ENCODE data around the gene DAPK1. TPM values are rescaled to one million over a fixed set of nuclear protein-coding genes. Genes with fewer than 3 reads are reported as not detected.

DAPK1 gene
- polyA plus RNA-seq, 1 donor from 2014 or later = 45.0 TPM

- Histone ChIP-seq H3K27me3 (ENCODE audit: insufficient read depth, low read depth, low read length) (no peaks in the 10 kb centered on the region), H3K9me2 (ENCODE audit: insufficient read depth, low read length) (no peaks in the 10 kb centered on the region), H3K4me2 (ENCODE audit: low read length) (no peak overlapping the region), H3K4me3 (ENCODE audit: low read length) (no peak overlapping the region), H4K20me1 (ENCODE audit: insufficient read depth) (no peaks in the 10 kb centered on the region), H3K9ac (ENCODE audit: low read length) (no peak overlapping the region), H2AFZ (ENCODE audit: low read depth, low read length) (no peak overlapping the region), H3K36me3 (ENCODE audit: insufficient read depth, low read length) (peaks cover 14% of the 10 kb centered on the region), H3K79me2 (replicated peaks; ENCODE audit: insufficient read depth, low read length) (no peaks in the 10 kb centered on the region), H3K9me3 (ENCODE audit: low read length) (no peaks in the 10 kb centered on the region), H3K27ac (ENCODE audit: low read length) (no peak overlapping the region), H3F3A (ENCODE audit: insufficient read depth, low read length, poor library complexity, severe bottlenecking) (no peaks in the 10 kb centered on the region)
- TF ChIP-seq MXI1 (conservative IDR thresholded peaks at IDR 0.05; ENCODE audit: poor library complexity, severe bottlenecking) (no peak), REST (IDR thresholded peaks at IDR 0.05; ENCODE audit: borderline replicate concordance) (no peak), SMC3 (conservative IDR thresholded peaks at IDR 0.05; ENCODE audit: poor library complexity) (no peak), RAD21 (conservative IDR thresholded peaks at IDR 0.05) (no peak), EP300 (conservative IDR thresholded peaks at IDR 0.05; ENCODE audit: poor library complexity, severe bottlenecking) (no peak), CTCF (IDR thresholded peaks at IDR 0.05; ENCODE audit: poor library complexity, severe bottlenecking) (no peak), TAF1 (IDR thresholded peaks at IDR 0.05; ENCODE audit: low read depth) (no peak), EZH2 (IDR thresholded peaks at IDR 0.05; ENCODE audit: borderline replicate concordance, insufficient read depth, low read length, poor library complexity, severe bottlenecking) (no peak), POLR2AphosphoS5 (IDR thresholded peaks at IDR 0.05) (no peak)
These were observed 121.7 kb downstream of the DAPK1 start for GRCh38 chr9:87619346-87619745.

GRCh38 chr9:87620731-87621322 is 123.2 kb downstream of the DAPK1 start:
- H3K9ac ChIP-seq (ENCODE audit: low read length) = no peak overlapping the region
- H3K36me3 ChIP-seq (ENCODE audit: insufficient read depth, low read length) = peaks cover 14% of the 10 kb centered on the region
- H3F3A ChIP-seq (ENCODE audit: insufficient read depth, low read length, poor library complexity, severe bottlenecking) = no peaks in the 10 kb centered on the region
- no peaks in the 10 kb centered on the region for H3K79me2 ChIP-seq (replicated peaks; ENCODE audit: insufficient read depth, low read length)
- H3K4me2 ChIP-seq (ENCODE audit: low read length) = no peak overlapping the region
- TF ChIP-seq EZH2 (IDR thresholded peaks at IDR 0.05; ENCODE audit: borderline replicate concordance, insufficient read depth, low read length, poor library complexity, severe bottlenecking) = no peak
- TF ChIP-seq EP300 (conservative IDR thresholded peaks at IDR 0.05; ENCODE audit: poor library complexity, severe bottlenecking) = no peak
- TF ChIP-seq MXI1 (conservative IDR thresholded peaks at IDR 0.05; ENCODE audit: poor library complexity, severe bottlenecking) = no peak
- no peak for TF ChIP-seq RAD21 (conservative IDR thresholded peaks at IDR 0.05)
- TF ChIP-seq REST (IDR thresholded peaks at IDR 0.05; ENCODE audit: borderline replicate concordance) = no peak
- H3K9me2 ChIP-seq (ENCODE audit: insufficient read depth, low read length) = no peaks in the 10 kb centered on the region
- no peaks in the 10 kb centered on the region for H3K27me3 ChIP-seq (ENCODE audit: insufficient read depth, low read depth, low read length)
- no peak overlapping the region for H2AFZ ChIP-seq (ENCODE audit: low read depth, low read length)
- no peak overlapping the region for H3K27ac ChIP-seq (ENCODE audit: low read length)
- H3K9me3 ChIP-seq (ENCODE audit: low read length) = no peaks in the 10 kb centered on the region
- H3K4me3 ChIP-seq (ENCODE audit: low read length) = no peak overlapping the region
- H4K20me1 ChIP-seq (ENCODE audit: insufficient read depth) = no peaks in the 10 kb centered on the region
